DOHH2 (cell line): ENCODE results near the gene CCK.

Experiments used
- H3F3A ChIP-seq: fragments of 200-600 bp; sonication (generic), shearing (Covaris generic); 2 replicates; pipeline ENCODE4 v1.6.0; 2016; ENCODE audit warnings: antibody characterized with exemption, mild to moderate bottlenecking; ENCODE audit not compliant: control insufficient read depth, insufficient read depth
- H3K27ac ChIP-seq: fragments of 200-600 bp; sonication (generic); 2 replicates; pipeline ENCODE4 v1.5.1; 2014; ENCODE audit warnings: low read depth, mild to moderate bottlenecking, low read length, moderate library complexity
- H3K27me3 ChIP-seq: fragments of 200-600 bp; sonication (generic); 2 replicates; pipeline ENCODE4 v1.6.1; 2014; ENCODE audit warnings: mild to moderate bottlenecking, low read length, mixed read lengths; ENCODE audit not compliant: control insufficient read depth
- H3K36me3 ChIP-seq: fragments of 200-600 bp; sonication (generic); 2 replicates; pipeline ENCODE4 v1.6.1; 2014; ENCODE audit warnings: mild to moderate bottlenecking, low read length, moderate library complexity, mixed read lengths; ENCODE audit not compliant: control insufficient read depth
- H3K4me1 ChIP-seq: fragments of 200-600 bp; sonication (generic); 2 replicates; pipeline ENCODE4 v1.6.1; 2014; ENCODE audit warnings: mild to moderate bottlenecking, low read length, mixed read lengths; ENCODE audit not compliant: control insufficient read depth
- H3K4me2 ChIP-seq: fragments of 200-600 bp; sonication (generic); 2 replicates; pipeline ENCODE4 v1.6.0; 2014; ENCODE audit warnings: mild to moderate bottlenecking, low read length, moderate library complexity
- H3K4me3 ChIP-seq: fragments of 200-600 bp; sonication (generic); 2 replicates; pipeline ENCODE4 v1.5.1; 2014; ENCODE audit warnings: mild to moderate bottlenecking, low read length, mixed read lengths
- H3K79me2 ChIP-seq: fragments of 200-600 bp; sonication (generic); 2 replicates; pipeline ENCODE4 v1.6.1; 2014; ENCODE audit warnings: mild to moderate bottlenecking, low read length, mixed read lengths; ENCODE audit not compliant: control insufficient read depth
- H3K9me2 ChIP-seq: fragments of 200-600 bp; sonication (generic); replicated peaks from 2 replicates; pipeline ENCODE4 v1.6.1; 2014; ENCODE audit warnings: mild to moderate bottlenecking, low read length, mixed read lengths; ENCODE audit not compliant: control insufficient read depth
- H3K9me3 ChIP-seq: fragments of 200-600 bp; sonication (generic); 2 replicates; pipeline ENCODE4 v1.6.1; 2014; ENCODE audit warnings: antibody characterized with exemption, low read length, mixed read lengths; ENCODE audit not compliant: control insufficient read depth, insufficient read depth
- H4K20me1 ChIP-seq: fragments of 200-600 bp; sonication (generic); 2 replicates; pipeline ENCODE4 v1.6.0; 2014; ENCODE audit warnings: low read depth, mild to moderate bottlenecking, antibody characterized with exemption, low read length, moderate library complexity; ENCODE audit not compliant: control insufficient read depth, insufficient read depth
- EZH2phosphoT487 ChIP-seq: fragments of 200-600 bp; sonication (generic); IDR thresholded peaks from 2 replicates; pipeline ENCODE4 v1.6.1; 2017; ENCODE audit warnings: borderline replicate concordance, mild to moderate bottlenecking, antibody characterized with exemption, low read length, moderate library complexity, mixed read lengths
- TF ChIP-seq, protein P1 (sequence below): fragments of 200-600 bp; sonication (generic); IDR thresholded peaks from one replicate; pipeline ENCODE4 v1.5.1; 2014; ENCODE audit warnings: antibody characterized with exemption, mild to moderate bottlenecking, low read depth, low read length; ENCODE audit not compliant: poor library complexity, severe bottlenecking

CCK gene

DNA sequence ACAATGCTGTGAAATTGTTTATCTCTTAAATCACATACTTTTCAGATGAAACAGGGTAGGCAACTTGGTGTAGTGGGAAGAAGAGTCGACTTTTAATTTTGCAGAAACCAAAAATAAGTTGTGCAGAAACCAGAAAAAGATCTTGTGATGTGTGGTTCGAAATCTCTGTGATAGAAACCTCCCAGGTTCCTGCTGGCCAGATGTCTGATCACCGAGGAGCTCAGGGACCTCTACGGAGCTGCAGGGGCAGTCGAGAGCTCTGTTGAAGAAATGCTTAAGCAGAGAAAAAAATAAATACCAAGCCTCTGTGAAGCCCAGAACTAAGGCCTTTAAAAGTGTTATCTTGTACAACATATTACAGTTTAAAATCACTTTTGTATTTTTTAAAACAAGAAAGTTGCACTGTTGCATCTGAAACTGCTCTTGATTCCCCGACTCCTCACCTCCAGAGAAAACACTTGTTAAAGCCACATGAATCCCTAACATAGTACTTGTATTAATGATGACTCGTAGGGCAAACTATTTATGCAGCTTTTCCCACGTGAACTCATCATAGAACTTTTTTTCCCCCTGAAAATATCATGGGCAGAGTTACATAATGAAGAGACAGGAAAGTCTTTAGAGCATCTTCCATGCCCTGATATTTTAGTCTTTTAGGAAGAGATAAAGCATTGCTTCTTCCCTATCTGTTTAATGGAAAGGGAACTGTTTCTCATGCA lies 51.3 kb downstream of the CCK start:
- 0 out of 2 replicates have a peak, but pooled peaks cover 2% of the 10 kb centered on the region for H3F3A ChIP-seq
- TF ChIP-seq, protein P1, sequence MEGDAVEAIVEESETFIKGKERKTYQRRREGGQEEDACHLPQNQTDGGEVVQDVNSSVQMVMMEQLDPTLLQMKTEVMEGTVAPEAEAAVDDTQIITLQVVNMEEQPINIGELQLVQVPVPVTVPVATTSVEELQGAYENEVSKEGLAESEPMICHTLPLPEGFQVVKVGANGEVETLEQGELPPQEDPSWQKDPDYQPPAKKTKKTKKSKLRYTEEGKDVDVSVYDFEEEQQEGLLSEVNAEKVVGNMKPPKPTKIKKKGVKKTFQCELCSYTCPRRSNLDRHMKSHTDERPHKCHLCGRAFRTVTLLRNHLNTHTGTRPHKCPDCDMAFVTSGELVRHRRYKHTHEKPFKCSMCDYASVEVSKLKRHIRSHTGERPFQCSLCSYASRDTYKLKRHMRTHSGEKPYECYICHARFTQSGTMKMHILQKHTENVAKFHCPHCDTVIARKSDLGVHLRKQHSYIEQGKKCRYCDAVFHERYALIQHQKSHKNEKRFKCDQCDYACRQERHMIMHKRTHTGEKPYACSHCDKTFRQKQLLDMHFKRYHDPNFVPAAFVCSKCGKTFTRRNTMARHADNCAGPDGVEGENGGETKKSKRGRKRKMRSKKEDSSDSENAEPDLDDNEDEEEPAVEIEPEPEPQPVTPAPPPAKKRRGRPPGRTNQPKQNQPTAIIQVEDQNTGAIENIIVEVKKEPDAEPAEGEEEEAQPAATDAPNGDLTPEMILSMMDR: no peak
- no peak for TF ChIP-seq EZH2phosphoT487
- no peaks in the 10 kb centered on the region for H3K9me2 ChIP-seq
- H3K9me3 ChIP-seq: no peaks in the 10 kb centered on the region
- peaks cover 89% of the 10 kb centered on the region for H3K36me3 ChIP-seq
- no peak overlapping the region for H3K27ac ChIP-seq
- no peaks in the 10 kb centered on the region for H3K27me3 ChIP-seq
- H4K20me1 ChIP-seq: no peaks in the 10 kb centered on the region
- H3K4me3 ChIP-seq: no peak overlapping the region
- peaks cover 40% of the 10 kb centered on the region for H3K4me1 ChIP-seq
- H3K79me2 ChIP-seq: no peaks in the 10 kb centered on the region
- no peak overlapping the region for H3K4me2 ChIP-seq

DNA sequence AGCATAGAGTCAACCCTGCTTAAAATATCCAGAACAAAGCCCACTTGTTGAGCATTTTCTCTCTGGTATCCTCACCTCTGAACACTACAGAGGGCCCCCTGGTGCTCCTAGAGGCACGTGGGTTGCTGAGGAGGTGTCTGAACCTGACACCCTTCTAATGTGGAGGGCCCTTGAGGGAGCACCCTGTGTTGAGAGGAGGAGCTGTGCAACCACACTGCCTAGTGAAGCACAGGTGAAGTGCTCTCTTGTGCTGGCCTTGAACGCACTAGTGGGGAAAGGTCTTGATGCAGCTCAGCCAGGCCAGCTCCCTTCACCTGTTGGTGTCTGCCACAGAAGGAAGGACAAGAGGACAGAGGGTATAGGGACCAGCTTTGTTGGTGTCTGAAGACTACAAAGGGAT lies 51.9 kb downstream of the CCK start:
- H3K9me3 ChIP-seq: no peaks in the 10 kb centered on the region
- H3K9me2 ChIP-seq: no peaks in the 10 kb centered on the region
- 0 out of 2 replicates have a peak, but pooled peaks cover 2% of the 10 kb centered on the region for H3F3A ChIP-seq
- H3K27ac ChIP-seq: no peak overlapping the region
- H3K4me3 ChIP-seq: no peak overlapping the region
- no peaks in the 10 kb centered on the region for H4K20me1 ChIP-seq
- no peak overlapping the region for H3K4me2 ChIP-seq
- H3K27me3 ChIP-seq: no peaks in the 10 kb centered on the region
- peaks cover 40% of the 10 kb centered on the region for H3K4me1 ChIP-seq
- peaks cover 89% of the 10 kb centered on the region for H3K36me3 ChIP-seq
- TF ChIP-seq EZH2phosphoT487: no peak
- TF ChIP-seq, protein P1: no peak
- no peaks in the 10 kb centered on the region for H3K79me2 ChIP-seq

DNA sequence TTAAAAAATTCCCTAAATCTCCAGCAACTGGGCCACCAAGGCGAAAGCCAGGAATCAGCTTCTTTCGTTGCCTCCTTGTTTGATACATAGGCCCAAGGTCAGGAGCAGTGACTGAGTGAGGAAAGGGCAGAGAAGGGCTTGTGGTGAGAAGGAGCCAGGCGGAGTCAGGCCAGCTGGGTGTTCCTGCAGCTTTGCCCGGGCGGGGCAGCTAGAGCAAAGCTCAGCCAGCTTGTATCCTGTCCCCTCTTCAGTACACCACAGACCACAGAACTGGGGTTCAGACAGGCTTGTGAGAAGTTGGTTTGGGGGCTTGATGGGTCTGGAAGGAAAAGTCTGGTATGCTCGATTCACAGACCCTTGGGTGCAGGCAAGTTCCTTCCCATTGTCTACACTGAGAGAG lies 52.6 kb downstream of the CCK start:
- Histone ChIP-seq H3K79me2 (no peaks in the 10 kb centered on the region), H3K9me3 (no peaks in the 10 kb centered on the region), H3K4me2 (no peak overlapping the region), H4K20me1 (no peaks in the 10 kb centered on the region), H3F3A (0 out of 2 replicates have a peak, but pooled peaks cover 2% of the 10 kb centered on the region), H3K36me3 (peaks cover 89% of the 10 kb centered on the region), H3K4me3 (no peak overlapping the region), H3K4me1 (peaks cover 40% of the 10 kb centered on the region), H3K27me3 (no peaks in the 10 kb centered on the region), H3K27ac (no peak overlapping the region), H3K9me2 (no peaks in the 10 kb centered on the region)
- TF ChIP-seq EZH2phosphoT487: no peak
- TF ChIP-seq, protein P1: no peak
